Stomach (tissue), 4 donors: ENCODE data around the gene KRT72.

Source experiments
- EP300 ChIP-seq: sonication (generic); formaldehyde crosslinking; IDR thresholded peaks from one replicate; pipeline ENCODE4 v1.6.1; 2017; ENCODE audit warnings: antibody characterized with exemption
- POLR2A ChIP-seq, 4 donors: fragments of 450-650 bp; IDR thresholded peaks; one replicate each; pipeline ENCODE4 v1.6.1; 2016; ENCODE audit warnings: antibody characterized with exemption in 4 of 4, control low read depth in 2 of 4, mild to moderate bottlenecking in 1 of 4, moderate library complexity in 1 of 4
- TF ChIP-seq, protein P1 (sequence below), 7 experiments: fragments of 450-650 bp in 4 of 7; fragments of 200-600 bp in 3 of 7; sonication (generic) in 3 of 7; IDR thresholded peaks; one replicate each; pipeline ENCODE4 v1.5.1; 2016 to 2019; ENCODE audit warnings: antibody characterized with exemption in 7 of 7, control low read depth in 2 of 7, mild to moderate bottlenecking in 1 of 7

DNA sequence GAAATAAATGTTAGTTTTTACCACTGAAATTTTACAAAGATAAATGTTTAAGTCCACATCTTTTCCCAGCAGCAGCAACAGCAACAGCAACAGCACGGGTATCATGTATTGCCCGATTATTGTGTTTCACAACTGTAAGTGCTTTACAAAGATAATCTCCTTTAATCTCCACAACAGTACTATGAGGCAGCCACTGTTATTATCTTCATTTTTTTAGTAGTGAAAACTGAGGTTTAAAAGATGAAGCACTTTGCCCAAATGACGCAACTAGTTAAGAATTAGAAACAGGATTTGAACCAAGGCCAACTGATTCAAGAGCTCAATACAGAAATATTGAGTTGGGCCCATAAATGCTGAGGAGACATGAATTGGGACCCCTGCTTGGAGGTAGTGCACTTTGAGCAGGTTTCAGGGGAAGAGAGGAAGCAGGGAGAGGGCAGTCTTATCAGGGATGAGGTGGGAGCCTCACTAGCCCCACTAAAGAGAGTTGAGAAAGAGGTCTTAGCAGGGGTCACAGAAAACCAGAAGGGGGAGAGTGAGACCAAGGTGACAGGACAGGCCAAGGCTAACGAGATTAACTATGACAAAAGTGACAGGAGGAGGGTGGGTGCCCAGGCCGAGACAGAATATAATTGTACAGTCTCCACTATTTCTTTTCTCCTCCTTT lies 35.5 kb upstream of the KRT72 start:
- TF ChIP-seq, protein P1, sequence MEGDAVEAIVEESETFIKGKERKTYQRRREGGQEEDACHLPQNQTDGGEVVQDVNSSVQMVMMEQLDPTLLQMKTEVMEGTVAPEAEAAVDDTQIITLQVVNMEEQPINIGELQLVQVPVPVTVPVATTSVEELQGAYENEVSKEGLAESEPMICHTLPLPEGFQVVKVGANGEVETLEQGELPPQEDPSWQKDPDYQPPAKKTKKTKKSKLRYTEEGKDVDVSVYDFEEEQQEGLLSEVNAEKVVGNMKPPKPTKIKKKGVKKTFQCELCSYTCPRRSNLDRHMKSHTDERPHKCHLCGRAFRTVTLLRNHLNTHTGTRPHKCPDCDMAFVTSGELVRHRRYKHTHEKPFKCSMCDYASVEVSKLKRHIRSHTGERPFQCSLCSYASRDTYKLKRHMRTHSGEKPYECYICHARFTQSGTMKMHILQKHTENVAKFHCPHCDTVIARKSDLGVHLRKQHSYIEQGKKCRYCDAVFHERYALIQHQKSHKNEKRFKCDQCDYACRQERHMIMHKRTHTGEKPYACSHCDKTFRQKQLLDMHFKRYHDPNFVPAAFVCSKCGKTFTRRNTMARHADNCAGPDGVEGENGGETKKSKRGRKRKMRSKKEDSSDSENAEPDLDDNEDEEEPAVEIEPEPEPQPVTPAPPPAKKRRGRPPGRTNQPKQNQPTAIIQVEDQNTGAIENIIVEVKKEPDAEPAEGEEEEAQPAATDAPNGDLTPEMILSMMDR (IDR thresholded peaks at IDR 0.05) = no peak
- TF ChIP-seq POLR2A (IDR thresholded peaks at IDR 0.05) = no peak
- no peak for TF ChIP-seq EP300
